Measurements from ENCODE around the gene TBC1D10A. TPM values are rescaled to one million over a fixed set of nuclear protein-coding genes. Genes with fewer than 3 reads are reported as not detected.

The TBC1D10A gene
- total RNA-seq, 1 experiment from 2014 or later: 8.4 TPM

DNA sequence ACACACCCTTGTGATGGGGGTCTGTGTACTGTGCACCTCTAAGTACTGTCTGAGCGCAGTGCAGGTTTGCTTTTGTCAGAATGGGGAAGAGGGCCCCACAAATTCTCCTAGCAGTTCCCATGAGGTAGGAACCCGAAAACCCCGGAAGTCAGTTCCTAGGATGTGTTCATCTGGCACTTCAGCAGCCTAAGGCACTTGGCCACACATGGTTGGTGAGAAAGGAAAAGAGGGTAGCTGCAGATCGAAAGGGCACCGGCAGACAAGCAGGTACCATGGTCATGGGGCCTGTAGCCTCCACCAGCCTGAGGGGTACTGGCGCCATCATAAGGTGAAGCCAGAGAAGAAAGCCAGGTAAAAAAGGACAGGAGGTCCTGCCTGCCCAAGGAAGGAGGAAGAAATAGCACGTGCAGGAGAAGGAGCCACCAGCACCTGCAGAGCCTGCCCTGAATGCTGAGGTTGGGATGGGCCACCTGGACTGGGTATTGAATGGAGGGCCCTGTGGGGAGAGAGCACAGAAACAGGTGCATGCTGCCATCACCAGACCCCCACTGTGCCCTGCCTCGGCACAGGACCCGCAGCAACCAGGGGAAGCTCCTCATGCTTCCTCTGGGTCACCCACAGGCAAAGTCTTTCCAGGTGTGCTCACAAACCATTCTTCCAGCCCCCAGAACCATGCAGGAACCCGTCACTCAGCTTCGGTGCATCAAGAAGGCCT, 29.3 kb downstream of the TBC1D10A start:
- Histone ChIP-seq H3K4me2 (ENCODE audit: insufficient read depth, insufficient read length, low read length) (no peak overlapping the region), H3K79me1 (ENCODE audit: insufficient read depth, low read depth, low read length, poor library complexity, severe bottlenecking) (no peaks in the 10 kb centered on the region), H2BK20ac (ENCODE audit: low read depth, low read length, poor library complexity, severe bottlenecking) (no peak overlapping the region), H3K23ac (ENCODE audit: insufficient read length, low read depth, low read length) (no peak overlapping the region), H4K20me1 (ENCODE audit: control insufficient read depth, insufficient read depth, insufficient read length) (no peaks in the 10 kb centered on the region), H3K9ac (ENCODE audit: extremely low read depth, insufficient read length, low read length) (no peak overlapping the region), H3K4me1 (ENCODE audit: insufficient read depth, low read length) (no peaks in the 10 kb centered on the region), H2BK15ac (ENCODE audit: low read depth, low read length) (no peak overlapping the region), H3K27ac (ENCODE audit: insufficient read length, low read depth, low read length) (no peak overlapping the region), H4K91ac (ENCODE audit: insufficient read length, low read depth, low read length) (no peak overlapping the region), H3K4ac (ENCODE audit: low read depth, low read length) (no peak overlapping the region), H2BK120ac (ENCODE audit: low read depth, low read length, poor library complexity, severe bottlenecking) (no peak overlapping the region), H2BK12ac (ENCODE audit: insufficient read length, low read depth, low read length) (no peak overlapping the region), H3K23me2 (ENCODE audit: insufficient read length, low read depth, low read length, poor library complexity, severe bottlenecking) (no peaks in the 10 kb centered on the region), H2BK5ac (ENCODE audit: insufficient read length, low read length) (no peak overlapping the region), H3K27me3 (ENCODE audit: insufficient read depth, low read length) (no peaks in the 10 kb centered on the region), H3K9me3 (ENCODE audit: control insufficient read depth, low read depth, low read length) (no peaks in the 10 kb centered on the region), H3K14ac (ENCODE audit: insufficient read depth, low read length) (no peak overlapping the region), H3K18ac (ENCODE audit: insufficient read length, low read depth, low read length) (no peak overlapping the region), H3K79me2 (ENCODE audit: insufficient read depth, low read length) (no peaks in the 10 kb centered on the region), H2AFZ (ENCODE audit: low read length) (no peak overlapping the region), H4K8ac (replicated peaks; ENCODE audit: insufficient read length, low read depth, low read length) (no peak overlapping the region), H3K56ac (ENCODE audit: insufficient read length, low read depth, low read length) (no peak overlapping the region), H3T11ph (ENCODE audit: low read length) (no peak overlapping the region), H4K5ac (ENCODE audit: insufficient read length, low read depth, low read length) (no peak overlapping the region), H2AK5ac (ENCODE audit: insufficient read length, low read length) (no peak overlapping the region)
- Mint-ChIP-seq H3K27ac (peak overlapping the region in 1 of 3 experiments; percentile 89; a peak in 2 of 7 replicates), H3K4me3 (no peak overlapping the region), H3K9me3 (peaks cover 0 to 1% of the 10 kb centered on the region in 2 experiments; a peak in 1 of 5 replicates), H3K4me1 (peaks cover 4 to 8% of the 10 kb centered on the region in 2 experiments; a peak in 2 of 4 replicates), H3K36me3 (ENCODE audit: insufficient read depth in 1 of 3, low read depth in 3 of 3) (peaks cover 4 to 19% (median 5%) of the 10 kb centered on the region in 3 experiments; a peak in 5 of 7 replicates), H3K27me3 (ENCODE audit: low read depth) (no peaks in the 10 kb centered on the region)
- TF ChIP-seq, protein P1, sequence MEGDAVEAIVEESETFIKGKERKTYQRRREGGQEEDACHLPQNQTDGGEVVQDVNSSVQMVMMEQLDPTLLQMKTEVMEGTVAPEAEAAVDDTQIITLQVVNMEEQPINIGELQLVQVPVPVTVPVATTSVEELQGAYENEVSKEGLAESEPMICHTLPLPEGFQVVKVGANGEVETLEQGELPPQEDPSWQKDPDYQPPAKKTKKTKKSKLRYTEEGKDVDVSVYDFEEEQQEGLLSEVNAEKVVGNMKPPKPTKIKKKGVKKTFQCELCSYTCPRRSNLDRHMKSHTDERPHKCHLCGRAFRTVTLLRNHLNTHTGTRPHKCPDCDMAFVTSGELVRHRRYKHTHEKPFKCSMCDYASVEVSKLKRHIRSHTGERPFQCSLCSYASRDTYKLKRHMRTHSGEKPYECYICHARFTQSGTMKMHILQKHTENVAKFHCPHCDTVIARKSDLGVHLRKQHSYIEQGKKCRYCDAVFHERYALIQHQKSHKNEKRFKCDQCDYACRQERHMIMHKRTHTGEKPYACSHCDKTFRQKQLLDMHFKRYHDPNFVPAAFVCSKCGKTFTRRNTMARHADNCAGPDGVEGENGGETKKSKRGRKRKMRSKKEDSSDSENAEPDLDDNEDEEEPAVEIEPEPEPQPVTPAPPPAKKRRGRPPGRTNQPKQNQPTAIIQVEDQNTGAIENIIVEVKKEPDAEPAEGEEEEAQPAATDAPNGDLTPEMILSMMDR (conservative IDR thresholded peaks at IDR 0.05): no peak
- DNase-seq: no peak
- WGBS (ENCODE audit: extremely low coverage, insufficient read length, low lambda C conversion rate): no CpG with 5 or more reads among the region's 11 CpGs

Data from H9 (cell line).